ENCODE measurements around the gene KIF3B.

- no peak for TF ChIP-seq POLR2A (IDR thresholded peaks at IDR 0.05)
- TF ChIP-seq, protein P1, sequence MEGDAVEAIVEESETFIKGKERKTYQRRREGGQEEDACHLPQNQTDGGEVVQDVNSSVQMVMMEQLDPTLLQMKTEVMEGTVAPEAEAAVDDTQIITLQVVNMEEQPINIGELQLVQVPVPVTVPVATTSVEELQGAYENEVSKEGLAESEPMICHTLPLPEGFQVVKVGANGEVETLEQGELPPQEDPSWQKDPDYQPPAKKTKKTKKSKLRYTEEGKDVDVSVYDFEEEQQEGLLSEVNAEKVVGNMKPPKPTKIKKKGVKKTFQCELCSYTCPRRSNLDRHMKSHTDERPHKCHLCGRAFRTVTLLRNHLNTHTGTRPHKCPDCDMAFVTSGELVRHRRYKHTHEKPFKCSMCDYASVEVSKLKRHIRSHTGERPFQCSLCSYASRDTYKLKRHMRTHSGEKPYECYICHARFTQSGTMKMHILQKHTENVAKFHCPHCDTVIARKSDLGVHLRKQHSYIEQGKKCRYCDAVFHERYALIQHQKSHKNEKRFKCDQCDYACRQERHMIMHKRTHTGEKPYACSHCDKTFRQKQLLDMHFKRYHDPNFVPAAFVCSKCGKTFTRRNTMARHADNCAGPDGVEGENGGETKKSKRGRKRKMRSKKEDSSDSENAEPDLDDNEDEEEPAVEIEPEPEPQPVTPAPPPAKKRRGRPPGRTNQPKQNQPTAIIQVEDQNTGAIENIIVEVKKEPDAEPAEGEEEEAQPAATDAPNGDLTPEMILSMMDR (IDR thresholded peaks at IDR 0.05), result no peak
These were observed 8.3 kb downstream of the KIF3B start for GRCh38 chr20:32285621-32286371.
